Measurements from ENCODE around the gene COX20.

COX20 gene

DNA sequence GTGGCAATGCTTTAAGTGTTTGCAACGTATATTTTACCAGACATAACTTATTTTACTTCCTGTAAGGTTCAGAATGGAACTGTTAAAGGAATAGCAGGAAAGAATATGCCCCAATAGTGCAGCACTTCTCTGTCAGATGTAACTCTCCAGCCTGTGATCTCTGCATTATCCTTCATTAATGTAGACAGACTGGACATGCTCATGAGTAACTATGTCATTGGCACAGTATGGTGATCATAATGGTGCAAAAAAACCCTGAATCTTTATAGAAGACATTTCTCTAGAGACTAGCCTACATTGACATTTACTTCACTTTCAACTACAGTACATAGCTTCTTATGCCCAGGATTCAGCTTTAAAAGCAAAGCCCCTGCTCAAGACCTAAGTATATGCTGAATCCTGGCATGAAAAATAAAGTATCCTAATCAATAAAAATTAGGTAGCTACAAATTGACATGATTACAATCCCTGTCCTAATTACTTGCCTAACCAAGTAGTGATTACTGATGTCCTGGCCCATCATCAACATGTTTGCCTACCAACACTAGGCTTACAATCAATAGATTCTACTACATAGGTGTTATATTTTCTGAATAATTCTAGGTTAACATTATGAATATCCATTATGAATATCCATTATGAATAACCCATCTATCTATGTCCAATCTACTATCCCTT lies 13.9 kb downstream of the COX20 start:
- DNase-seq, result no peak

DNA sequence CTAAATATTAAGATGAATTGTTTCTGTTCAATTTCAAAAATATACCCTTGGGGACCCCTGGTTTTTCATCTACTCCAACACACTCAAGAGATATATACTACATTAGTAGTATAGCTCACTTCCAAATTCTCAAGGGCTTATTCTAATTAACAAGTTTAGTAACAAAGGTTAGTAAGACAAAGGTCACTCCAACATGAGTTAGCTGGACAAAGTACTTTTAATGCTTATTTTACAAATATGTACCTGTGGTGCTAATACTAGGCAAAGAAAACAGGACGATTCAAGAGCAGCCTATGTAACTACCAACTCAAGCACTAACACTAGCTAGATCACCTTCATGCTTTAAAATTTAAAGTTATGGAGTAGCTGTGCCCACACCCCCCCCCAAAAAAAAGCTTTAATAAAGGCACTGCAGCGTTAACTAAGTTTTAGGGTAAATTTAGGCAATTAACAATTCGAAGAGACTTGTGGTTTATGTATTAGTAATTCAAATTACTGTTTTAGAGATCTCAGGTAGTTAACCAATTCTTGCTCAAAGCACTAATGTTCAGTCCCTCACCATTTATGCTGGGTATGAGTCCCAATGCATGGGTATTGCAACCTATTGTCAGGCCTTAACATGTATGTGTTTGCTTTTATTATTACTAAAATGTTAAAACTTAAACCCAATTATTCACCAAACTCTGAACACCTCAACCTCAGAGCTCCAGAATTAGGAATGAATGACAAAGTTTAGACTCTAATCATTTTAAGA lies 14.8 kb downstream of the COX20 start:
- DNase-seq, result no peak

DNA sequence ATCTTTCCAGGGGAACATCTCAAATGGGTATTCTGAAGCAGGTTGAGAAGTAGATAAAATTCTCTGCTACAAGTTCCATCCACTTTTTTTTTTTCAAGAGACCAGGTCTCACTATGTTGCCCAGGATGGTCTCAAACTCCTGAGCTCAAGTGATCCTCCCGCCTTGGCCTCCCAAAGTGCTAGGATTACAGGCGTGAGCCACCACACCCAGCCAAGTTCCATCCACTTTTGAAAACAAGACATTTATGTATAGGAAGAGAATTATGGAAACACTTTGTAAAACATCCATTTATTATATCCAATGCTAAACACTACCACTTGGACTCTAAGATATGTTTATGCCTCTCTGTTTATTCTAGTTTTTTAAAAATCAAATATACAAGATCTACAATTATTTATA lies 15.4 kb downstream of the COX20 start:
- no peak for DNase-seq

DNA sequence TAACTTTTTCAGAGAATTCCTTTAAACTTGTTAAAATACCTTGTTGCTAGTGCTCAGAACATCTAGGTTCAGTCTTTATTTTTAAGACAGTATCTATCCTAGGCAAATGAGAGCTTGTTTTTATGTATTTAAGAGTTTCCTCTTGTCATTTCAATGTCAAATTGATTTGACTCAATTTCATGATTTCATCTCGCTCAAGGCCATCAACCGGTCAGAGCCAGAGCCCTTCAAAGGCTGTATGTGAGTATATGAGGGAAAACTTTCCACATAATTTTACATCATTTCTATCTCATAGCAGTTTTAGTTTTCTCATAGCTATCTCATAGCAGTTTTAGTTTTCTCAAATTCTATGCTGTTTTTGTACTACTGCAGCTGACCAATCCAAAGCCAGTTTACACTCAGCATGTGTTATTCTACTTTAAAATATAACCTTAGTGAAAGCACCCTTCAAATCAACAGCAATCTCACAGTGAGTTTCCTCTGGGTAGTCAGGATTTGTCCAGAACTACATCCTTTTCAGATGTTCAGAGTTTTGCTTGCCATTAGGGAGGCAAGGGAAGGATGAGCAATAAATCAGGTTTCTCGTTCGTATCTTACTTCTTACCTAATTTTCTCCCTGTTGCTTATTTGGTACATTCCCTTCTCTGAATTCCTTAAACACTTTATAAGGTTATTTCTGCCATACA lies 16.2 kb downstream of the COX20 start:
- no peak for DNase-seq

DNA sequence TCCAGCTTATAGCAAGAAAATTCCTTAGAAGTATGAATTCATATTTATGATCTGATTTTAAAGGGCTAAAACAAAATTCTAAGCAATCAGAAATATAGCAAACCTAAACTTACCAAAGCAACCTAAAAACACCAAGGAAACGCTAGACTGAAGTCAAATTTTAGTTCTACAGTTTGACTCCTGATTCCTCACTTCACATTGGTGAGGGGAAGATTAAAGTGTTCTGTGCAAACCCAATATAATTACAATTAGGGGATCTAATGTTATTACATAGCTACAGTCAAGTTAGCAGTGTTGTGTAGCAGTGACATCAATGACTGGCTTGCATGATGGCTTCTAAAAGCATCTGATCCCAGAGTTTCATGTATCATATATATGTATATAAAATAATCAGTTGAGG lies 17.2 kb downstream of the COX20 start:
- no peak for DNase-seq

DNA sequence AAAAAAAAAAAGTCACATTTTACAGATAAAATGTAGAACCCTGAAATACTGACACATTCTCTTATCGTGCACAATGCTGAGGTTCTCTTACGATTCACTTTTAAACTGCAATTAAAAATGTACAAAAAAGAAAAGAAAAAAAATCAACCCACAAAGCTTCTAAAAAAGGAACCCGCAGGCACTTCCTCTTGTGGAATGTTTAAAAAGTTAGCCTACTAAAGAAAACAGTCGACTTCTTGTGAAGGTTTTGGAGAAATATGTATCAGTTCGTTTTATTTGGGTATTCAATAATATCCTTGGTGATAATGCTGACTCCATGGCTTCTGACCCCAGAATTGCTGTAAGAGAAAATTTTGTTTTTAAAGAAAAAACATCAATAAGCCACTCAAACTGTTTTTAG lies 18.7 kb downstream of the COX20 start:
- DNase-seq, result no peak

DNA sequence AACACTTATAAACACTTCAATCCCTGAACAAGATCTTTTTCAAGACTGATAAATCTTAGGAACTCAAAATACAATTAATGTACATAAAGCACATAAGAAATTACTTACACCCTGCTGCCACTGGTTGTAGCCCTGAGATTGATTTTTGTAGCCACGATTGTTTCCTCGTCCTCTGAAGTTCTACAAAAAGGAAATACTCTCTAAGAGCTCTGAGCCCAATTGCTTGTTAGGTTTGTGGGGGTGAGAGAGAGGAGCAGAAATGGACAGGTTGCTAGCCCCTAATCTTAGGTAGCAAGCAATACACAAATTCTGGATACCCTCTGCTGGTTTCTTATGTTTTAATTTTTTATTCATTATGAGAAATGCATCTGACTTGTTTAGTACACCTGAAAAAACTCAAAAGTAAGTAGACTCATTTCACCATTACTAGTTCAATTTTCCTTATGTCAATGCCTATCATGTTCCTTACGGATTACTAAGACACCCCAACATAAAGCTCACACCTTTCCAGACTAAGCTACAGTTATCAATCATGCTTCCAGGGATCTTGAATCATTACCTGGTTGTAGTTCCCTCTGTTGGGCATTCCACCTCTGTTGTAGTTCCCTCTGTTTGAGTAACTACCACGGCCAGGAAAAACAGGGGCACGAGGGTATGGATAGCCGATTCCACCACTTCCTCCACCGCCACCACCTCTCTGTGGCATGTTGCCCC lies 19.6 kb downstream of the COX20 start:
- DNase-seq, result no peak

DNA sequence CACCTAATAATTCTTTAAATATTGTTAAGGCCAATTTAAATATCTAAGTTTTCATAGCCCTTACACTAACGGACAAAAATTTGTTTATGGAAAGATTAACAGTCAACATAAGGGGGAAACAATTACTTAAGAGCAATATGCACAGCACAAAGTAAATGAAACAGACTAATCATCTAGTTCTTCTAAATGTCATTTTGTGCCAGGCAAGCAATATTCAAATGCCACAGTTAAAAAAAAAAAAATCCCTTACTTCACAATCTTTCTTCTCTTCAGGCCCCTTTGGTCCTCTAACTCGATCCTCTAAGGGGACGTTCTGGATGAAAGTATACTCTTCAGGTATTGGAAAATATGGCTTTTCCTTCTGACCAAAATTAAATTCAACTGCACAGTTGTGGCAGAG lies 22.3 kb downstream of the COX20 start:
- DNase-seq, result no peak

DNA sequence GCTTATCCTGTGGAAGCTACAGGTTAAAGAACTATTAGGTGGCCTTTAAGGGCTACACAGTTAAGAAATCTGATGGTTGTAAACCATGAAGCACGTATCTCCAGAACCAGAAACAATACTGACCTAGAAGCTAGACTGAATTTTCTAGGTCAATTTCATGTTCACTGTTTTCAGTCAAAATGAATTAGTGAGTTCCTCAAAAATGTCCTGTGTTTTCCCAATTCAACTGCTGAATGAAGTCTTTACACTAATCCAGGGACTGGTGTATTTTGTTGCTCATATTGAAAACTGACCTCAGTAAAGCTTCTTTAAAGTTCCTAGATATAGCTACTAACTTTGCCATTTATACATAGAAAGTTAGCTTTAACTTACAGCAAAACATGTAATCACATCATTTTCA lies 22.9 kb downstream of the COX20 start:
- DNase-seq, result no peak

DNA sequence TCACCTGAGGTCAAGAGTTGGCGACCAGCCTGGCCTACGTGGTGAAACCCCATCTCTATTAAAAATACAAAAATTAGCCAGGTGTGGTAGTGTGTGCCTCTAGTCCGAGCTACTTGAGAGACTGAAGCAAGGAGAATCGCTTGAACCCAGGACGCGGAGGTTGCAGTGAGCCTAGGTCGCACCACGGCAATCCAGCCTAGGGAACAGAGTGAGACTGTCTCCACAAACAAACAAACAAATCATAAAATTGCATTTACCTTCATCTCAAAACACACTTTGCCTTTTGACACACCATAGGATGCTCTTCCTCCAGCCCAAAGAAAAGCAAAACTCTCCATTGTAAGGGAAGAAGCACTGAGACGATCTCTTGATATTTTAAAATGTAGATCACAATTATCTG lies 24.6 kb downstream of the COX20 start:
- DNase-seq, result no peak

DNA sequence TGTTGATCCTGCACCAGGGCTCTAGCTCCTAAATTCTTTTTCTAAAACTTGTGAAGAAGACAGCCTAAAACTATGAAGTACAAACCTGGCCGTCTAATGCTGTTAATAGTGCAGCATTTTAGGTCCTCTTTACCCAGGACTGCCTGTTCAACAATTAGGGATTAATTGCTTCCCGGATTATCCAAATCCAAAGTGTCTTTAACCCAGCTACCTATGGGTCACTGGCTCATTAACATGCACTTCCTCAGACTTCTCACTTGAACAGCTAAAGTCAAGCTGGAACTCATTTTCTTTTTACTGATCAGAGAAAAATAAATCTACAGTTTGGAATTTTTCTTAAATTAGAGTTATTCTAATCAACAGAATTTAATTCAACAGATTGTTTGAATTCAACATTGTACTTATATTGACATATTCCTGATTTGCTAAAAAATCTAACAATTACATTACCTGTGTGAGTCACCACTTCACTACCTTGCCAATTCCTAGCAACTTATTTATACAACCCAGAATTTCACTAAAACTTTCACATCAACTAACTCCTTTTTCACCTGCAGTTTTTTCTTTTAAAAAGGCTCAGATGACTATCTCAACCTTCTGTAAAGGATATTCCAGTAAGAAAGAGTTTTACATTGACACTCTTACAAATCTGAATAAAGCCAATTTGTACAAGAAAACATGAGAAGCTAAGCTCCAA lies 25.6 kb downstream of the COX20 start:
- no peak for DNase-seq

DNA sequence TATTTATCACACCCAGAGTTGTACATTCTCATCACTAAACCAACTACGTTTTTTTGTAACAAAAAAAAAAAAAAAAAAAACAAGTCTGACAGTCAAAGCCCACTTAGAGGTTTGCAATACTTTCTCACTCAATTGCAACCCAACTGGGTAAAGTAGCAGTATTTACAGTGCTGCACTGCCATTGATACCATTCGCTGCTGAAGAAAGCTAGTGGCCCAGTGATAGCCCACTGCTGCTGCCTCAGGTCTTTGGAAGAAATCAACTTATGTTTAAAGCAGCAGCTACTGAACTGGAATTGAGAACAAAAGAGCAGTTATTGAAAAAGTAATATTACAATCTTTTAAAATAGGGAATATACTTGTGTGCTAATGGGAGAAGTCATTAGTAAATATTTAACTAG lies 26.2 kb downstream of the COX20 start:
- no peak for DNase-seq

DNA sequence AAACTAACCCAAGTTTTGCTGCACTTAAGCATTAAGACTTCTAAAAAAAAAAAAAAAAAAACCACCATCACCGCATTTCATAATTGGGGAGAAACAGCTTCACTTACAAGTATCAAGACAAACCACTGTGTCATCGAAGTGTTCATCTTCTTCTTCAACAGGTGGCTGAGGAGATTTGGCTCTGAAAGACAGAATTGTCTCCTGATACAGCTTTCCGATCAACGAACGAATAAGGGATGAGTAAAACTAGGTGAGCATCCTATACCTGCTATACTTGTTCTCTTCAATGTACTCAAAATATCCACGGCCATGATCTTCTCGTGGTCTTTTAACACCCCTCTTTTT lies 26.9 kb downstream of the COX20 start:
- no peak for DNase-seq

DNA sequence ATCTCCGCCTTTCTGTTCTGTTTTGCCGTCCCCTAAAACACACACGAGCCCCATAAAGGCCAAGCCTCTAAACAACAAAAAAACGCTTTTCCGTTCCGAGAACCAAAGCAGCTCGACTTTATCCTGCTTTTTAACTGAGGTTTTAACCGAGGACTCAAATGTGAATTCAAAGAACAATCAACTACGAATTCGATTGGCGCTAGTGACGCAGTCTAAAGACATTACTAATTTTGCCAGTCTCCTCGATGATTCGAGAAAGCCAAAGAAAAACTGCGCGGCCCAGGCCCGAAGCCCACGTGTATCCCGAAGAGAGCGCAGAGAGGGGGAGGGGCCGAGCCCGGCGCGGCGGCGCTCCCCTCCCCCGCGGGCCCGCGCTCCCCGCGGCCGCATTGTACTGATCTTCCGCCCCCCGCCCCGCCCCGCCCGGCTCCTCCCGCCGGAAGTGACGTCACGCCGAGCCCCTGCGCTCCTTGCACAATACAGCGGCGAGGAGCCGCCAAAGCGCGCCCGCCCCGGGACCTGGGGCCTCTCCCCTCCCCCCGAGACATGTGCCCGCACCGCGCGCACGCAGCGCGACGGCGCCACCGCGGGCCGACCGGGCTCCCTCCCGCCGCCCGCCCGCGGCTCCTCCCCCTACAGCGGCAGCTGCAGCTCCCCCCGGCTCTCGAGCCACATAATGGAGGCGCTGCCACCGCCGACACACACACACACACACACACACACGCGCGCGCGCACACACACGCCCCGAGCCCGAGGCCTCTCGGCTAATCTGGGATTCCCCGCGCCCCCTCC lies 27.4 kb downstream of the COX20 start:
- DNase-seq, result peak; percentile 79

DNA sequence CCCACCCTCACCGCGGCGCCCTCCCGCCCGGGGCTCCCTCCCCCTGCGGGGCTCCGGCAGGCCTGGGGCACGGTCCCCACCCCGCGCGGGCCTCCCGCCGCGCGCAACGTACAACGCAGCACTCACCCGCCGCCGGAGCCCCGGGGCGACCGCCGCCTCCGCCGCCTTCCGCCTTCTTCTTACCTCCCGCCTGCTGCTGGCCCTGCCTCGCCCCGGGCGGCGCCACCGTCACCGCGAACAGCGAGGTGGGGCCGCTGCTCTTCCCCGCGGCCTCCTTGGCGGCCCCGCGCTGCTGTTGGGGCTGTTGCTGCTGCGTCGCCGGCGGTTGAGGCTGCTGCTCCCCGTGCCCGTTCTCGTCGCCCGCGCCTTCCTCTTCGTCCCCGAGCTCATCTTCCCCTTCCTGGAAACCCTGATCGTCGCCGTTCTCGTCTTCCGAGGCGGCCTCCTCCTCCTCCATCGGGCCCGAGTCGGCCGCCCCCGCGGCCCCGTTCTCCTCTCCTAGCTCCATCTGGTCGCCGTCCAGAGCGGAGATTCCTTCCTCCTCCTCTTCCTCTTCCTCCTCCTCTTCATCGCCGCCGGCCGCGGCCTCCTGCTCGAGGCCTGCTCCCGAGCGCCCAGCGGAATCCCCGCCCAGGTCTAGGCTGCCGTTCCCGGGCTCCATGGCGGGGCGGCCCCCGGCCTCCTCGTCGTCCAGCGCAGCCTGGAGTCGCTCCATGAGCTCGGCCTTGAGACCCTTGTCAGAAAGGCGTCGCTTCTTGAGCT lies 28.2 kb downstream of the COX20 start:
- DNase-seq, result peak; percentile 81

DNA sequence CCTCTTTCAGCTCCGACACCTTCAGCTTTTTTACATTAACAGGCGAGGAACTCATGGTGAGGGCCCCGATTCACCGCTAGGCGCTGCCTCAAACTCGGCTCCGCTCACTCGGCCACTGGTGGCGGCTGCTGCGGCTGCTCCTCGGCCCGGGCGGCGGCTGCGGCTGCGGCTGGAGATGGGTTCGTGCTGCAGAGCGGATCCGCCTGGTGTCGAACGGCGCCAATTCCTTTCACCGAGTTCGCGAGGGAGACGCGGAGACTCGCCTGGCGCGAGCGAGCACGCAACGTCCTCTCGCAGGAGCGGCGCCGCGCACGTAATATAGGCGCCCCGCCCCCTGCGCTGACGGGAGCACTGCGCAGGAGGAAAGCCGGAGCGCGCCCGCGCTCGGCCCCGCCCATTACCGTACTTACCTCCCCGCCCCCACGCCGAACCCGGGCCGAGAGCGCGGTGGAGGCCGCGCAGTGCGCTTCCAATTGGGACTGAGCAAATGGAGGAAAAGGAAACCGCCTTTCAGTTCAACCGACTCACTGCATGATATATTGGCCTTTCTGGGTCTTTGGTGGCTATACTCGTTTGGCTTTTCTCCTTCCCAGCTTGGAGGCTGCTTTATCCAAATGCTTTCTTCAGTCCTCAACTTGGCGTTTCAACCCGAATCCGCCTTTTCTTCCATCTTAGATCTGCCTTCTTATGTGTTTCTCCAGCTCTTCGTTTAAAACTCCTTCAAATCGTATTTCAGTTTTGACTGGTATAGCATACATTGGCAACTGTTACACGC lies 29.0 kb downstream of the COX20 start, which contains the start of gene HNRNPU:
TSS of gene HNRNPU (minus strand) at position 291 of the 775 bp plus-strand sequence. CDS start at position 55, 236 bp downstream.
- DNase-seq, result peak; percentile 91

DNA sequence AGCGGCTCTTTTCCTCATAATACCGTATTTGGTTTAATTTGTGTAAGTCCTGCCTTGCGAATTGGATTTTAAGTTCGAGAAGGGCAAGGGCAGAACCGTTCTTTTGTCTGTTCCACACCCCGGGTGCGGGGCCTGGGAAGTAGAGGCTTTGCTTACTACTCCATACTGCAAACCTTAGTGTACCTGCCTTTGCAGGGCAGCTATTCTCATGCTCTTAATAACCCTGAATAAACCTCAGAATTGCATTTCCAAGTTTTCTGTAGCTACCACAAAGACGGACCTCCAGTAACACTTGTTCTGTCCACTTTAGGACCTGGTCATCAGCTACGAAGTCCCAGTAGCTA lies 29.5 kb downstream of the COX20 start:
- no peak for DNase-seq

DNA sequence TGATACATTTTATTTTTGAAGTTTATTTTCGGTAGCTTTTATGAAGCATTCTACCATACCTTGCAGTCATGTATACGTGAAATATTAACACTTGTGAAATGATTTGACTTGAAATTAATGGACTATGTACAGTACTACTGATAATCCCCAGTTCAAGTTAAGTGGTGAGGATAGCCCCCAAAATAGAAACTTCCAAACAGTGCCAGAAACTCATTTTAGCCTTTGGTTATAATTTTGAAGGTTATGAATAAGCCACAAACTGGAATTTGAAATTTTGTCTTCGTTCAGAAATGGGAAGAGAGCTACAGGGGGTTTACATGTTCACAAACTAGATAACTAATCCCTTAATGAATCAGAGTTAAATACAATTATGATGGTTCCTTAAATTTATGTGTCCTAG lies 30.4 kb downstream of the COX20 start:
- no peak for DNase-seq

DNA sequence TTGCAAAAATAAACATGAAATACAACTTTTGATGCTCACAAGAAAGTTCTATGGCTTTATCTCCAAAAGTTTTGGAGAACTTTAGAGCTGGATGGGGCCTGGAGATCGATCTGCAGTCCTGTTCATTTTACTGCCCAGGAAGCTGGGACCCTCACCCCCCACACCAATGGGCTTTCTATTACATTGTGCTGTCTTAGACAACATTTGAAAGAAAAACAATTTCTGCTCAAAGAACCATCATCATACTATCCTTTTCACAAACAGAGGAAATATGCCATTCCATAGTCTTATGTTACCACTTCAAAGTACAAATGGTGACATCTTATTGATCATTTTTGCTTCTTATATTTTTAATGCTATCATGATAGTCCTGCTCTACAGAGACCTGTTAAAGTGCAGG lies 30.9 kb downstream of the COX20 start:
- no peak for DNase-seq
